Loucy (cell line): Measurements from ENCODE around the gene CDH22.

ENCODE experiments used
- H2AFZ ChIP-seq: fragments of 200-600 bp; sonication (generic); 2 replicates; pipeline ENCODE4 v1.6.0; 2016; ENCODE audit warnings: antibody characterized with exemption, mild to moderate bottlenecking, low read length, moderate library complexity
- H3F3A ChIP-seq: fragments of 200-600 bp; 2 replicates; pipeline ENCODE4 v1.6.0; 2016; ENCODE audit warnings: antibody characterized with exemption, low read depth, mild to moderate bottlenecking
- H3K27me3 ChIP-seq: fragments of 200-600 bp; sonication (generic); 2 replicates; pipeline ENCODE4 v1.6.1; 2014; ENCODE audit warnings: low read length, mild to moderate bottlenecking; ENCODE audit not compliant: insufficient read depth, poor library complexity, severe bottlenecking
- H3K36me3 ChIP-seq: fragments of 200-600 bp; sonication (generic); 2 replicates; pipeline ENCODE4 v1.6.1; 2016; ENCODE audit warnings: low read length; ENCODE audit not compliant: insufficient read depth
- H3K4me1 ChIP-seq: fragments of 200-600 bp; sonication (generic); 2 replicates; pipeline ENCODE4 v1.5.1; 2014; ENCODE audit warnings: low read length, mild to moderate bottlenecking; ENCODE audit not compliant: insufficient read depth, poor library complexity, severe bottlenecking
- H3K4me2 ChIP-seq: fragments of 200-600 bp; sonication (generic); 2 replicates; pipeline ENCODE4 v1.6.0; 2014; ENCODE audit warnings: antibody characterized with exemption, low read length, low read depth, mild to moderate bottlenecking; ENCODE audit not compliant: poor library complexity, severe bottlenecking
- H3K4me3 ChIP-seq: fragments of 200-600 bp; sonication (generic); 2 replicates; pipeline ENCODE4 v1.5.1; 2014; ENCODE audit warnings: low read length, mild to moderate bottlenecking, mixed read lengths; ENCODE audit not compliant: poor library complexity, severe bottlenecking
- H3K79me2 ChIP-seq: fragments of 200-600 bp; sonication (generic); 2 replicates; pipeline ENCODE4 v1.6.1; 2014; ENCODE audit warnings: low read length; ENCODE audit not compliant: insufficient read depth
- H3K9ac ChIP-seq: fragments of 200-600 bp; sonication (generic); 2 replicates; pipeline ENCODE4 v1.6.0; 2014; ENCODE audit warnings: mild to moderate bottlenecking, low read depth, low read length, moderate library complexity; ENCODE audit not compliant: poor library complexity, severe bottlenecking
- H3K9me2 ChIP-seq: fragments of 200-600 bp; sonication (generic); replicated peaks from 2 replicates; pipeline ENCODE4 v1.6.1; 2016; ENCODE audit warnings: low read depth, low read length, mixed read lengths
- H3K9me3 ChIP-seq: fragments of 200-600 bp; sonication (generic); 2 replicates; pipeline ENCODE4 v1.6.1; 2014; ENCODE audit warnings: mild to moderate bottlenecking, antibody characterized with exemption, low read length, low read depth; ENCODE audit not compliant: insufficient read depth
- H4K20me1 ChIP-seq: fragments of 200-600 bp; sonication (generic); 2 replicates; pipeline ENCODE4 v1.6.0; 2014; ENCODE audit warnings: antibody characterized with exemption, low read length, mild to moderate bottlenecking; ENCODE audit not compliant: insufficient read depth, poor library complexity, severe bottlenecking
- CTCF ChIP-seq: fragments of 200-600 bp; sonication (generic); conservative IDR thresholded peaks from 2 replicates; pipeline ENCODE4 v1.5.1; 2014; ENCODE audit warnings: mild to moderate bottlenecking, antibody characterized with exemption, low read length
- EZH2phosphoT487 ChIP-seq: fragments of 200-600 bp; IDR thresholded peaks from 2 replicates; pipeline ENCODE4 v1.6.1; 2018; ENCODE audit warnings: antibody characterized with exemption, mild to moderate bottlenecking, moderate library complexity, borderline replicate concordance

The CDH22 gene

GRCh38 chr20:46176739-46177378 lies 131.4 kb downstream of the CDH22 start:
- Histone ChIP-seq H2AFZ (no peak overlapping the region), H3K79me2 (no peaks in the 10 kb centered on the region), H3K4me1 (no peaks in the 10 kb centered on the region), H3K36me3 (no peaks in the 10 kb centered on the region), H3K27me3 (no peaks in the 10 kb centered on the region), H4K20me1 (no peaks in the 10 kb centered on the region), H3K9ac (no peak overlapping the region), H3K4me3 (no peak overlapping the region), H3K9me2 (no peaks in the 10 kb centered on the region), H3K9me3 (no peaks in the 10 kb centered on the region), H3K4me2 (no peak overlapping the region), H3F3A (no peaks in the 10 kb centered on the region)
- no peak for TF ChIP-seq EZH2phosphoT487
- no peak for TF ChIP-seq CTCF

- Histone ChIP-seq H2AFZ (no peak overlapping the region), H3K9me3 (no peaks in the 10 kb centered on the region), H3K9ac (no peak overlapping the region), H3K9me2 (no peaks in the 10 kb centered on the region), H3K4me2 (no peak overlapping the region), H4K20me1 (no peaks in the 10 kb centered on the region), H3K79me2 (no peaks in the 10 kb centered on the region), H3K4me3 (no peak overlapping the region), H3K27me3 (no peaks in the 10 kb centered on the region), H3K36me3 (no peaks in the 10 kb centered on the region), H3K4me1 (no peaks in the 10 kb centered on the region), H3F3A (no peaks in the 10 kb centered on the region)
- no peak for TF ChIP-seq CTCF
- TF ChIP-seq EZH2phosphoT487, result no peak
Measured at GRCh38 chr20:46175127-46175494, 133.2 kb downstream of the CDH22 start.

GRCh38 chr20:46174469-46175126 lies 133.7 kb downstream of the CDH22 start:
- H3K27me3 ChIP-seq, result no peaks in the 10 kb centered on the region
- H3K36me3 ChIP-seq, result no peaks in the 10 kb centered on the region
- no peak overlapping the region for H3K4me2 ChIP-seq
- no peaks in the 10 kb centered on the region for H3F3A ChIP-seq
- H3K9me2 ChIP-seq, result no peaks in the 10 kb centered on the region
- no peaks in the 10 kb centered on the region for H4K20me1 ChIP-seq
- H3K9me3 ChIP-seq, result no peaks in the 10 kb centered on the region
- no peak overlapping the region for H3K4me3 ChIP-seq
- no peaks in the 10 kb centered on the region for H3K79me2 ChIP-seq
- no peak for TF ChIP-seq EZH2phosphoT487
- TF ChIP-seq CTCF, result no peak
- no peak overlapping the region for H2AFZ ChIP-seq
- no peaks in the 10 kb centered on the region for H3K4me1 ChIP-seq
- no peak overlapping the region for H3K9ac ChIP-seq
